Fibroblast of lung (primary cell): ENCODE data around the gene MAPKAPK2.

Source experiments
- CTCF ChIP-seq, 2 donors: IDR thresholded peaks in 1 of 2; conservative IDR thresholded peaks in 1 of 2; 1 replicate in 1 of 2; 2 replicates in 1 of 2; pipeline ENCODE4 v1.5.1; 2011 to 2012; ENCODE audit warnings: low read length in 2 of 2, control low read depth in 1 of 2, inconsistent platforms in 1 of 2, low read depth in 1 of 2, mild to moderate bottlenecking in 1 of 2
- EZH2 ChIP-seq: IDR thresholded peaks from 2 replicates; pipeline ENCODE4 v1.5.1; 2012; ENCODE audit warnings: low read length, control low read depth, mild to moderate bottlenecking; ENCODE audit errors: missing control alignments

GRCh38 chr1:206739411-206740076, 54.8 kb downstream of the MAPKAPK2 start:
- TF ChIP-seq CTCF (conservative IDR thresholded peaks at IDR 0.05 in 1 of 2, IDR thresholded peaks at IDR 0.05 in 1 of 2; ENCODE audit: low read depth in 1 of 2, low read length in 2 of 2) (no peak), EZH2 (no peak)
